Epithelial cell of esophagus (primary cell): ENCODE measurements around the gene DZIP3.
"Not testable (repeated sequence)": the region's sequence is repeated elsewhere in the genome, so short reads cannot be mapped to it uniquely, and the experiment has no call there.

Source experiments
- DNase-seq: peaks from one replicate; pipeline ENCODE4 v3.0.0; 2010; ENCODE audit warnings: low read depth
- H3K4me3 ChIP-seq: 2 replicates; pipeline ENCODE4 v1.5.1; 2011; ENCODE audit warnings: mild to moderate bottlenecking, low read length, control low read depth
- TF ChIP-seq, protein P1 (sequence below): IDR thresholded peaks from 2 replicates; pipeline ENCODE4 v1.5.1; 2011; ENCODE audit warnings: low read depth, mild to moderate bottlenecking, low read length, control low read depth, inconsistent platforms; ENCODE audit not compliant: insufficient read depth; ENCODE audit errors: missing control alignments

The DZIP3 gene

GRCh38 chr3:108677811-108678210, 88.3 kb downstream of the DZIP3 start:
- TF ChIP-seq, protein P1, sequence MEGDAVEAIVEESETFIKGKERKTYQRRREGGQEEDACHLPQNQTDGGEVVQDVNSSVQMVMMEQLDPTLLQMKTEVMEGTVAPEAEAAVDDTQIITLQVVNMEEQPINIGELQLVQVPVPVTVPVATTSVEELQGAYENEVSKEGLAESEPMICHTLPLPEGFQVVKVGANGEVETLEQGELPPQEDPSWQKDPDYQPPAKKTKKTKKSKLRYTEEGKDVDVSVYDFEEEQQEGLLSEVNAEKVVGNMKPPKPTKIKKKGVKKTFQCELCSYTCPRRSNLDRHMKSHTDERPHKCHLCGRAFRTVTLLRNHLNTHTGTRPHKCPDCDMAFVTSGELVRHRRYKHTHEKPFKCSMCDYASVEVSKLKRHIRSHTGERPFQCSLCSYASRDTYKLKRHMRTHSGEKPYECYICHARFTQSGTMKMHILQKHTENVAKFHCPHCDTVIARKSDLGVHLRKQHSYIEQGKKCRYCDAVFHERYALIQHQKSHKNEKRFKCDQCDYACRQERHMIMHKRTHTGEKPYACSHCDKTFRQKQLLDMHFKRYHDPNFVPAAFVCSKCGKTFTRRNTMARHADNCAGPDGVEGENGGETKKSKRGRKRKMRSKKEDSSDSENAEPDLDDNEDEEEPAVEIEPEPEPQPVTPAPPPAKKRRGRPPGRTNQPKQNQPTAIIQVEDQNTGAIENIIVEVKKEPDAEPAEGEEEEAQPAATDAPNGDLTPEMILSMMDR: no peak
- DNase-seq: no peak
- H3K4me3 ChIP-seq: no peak overlapping the region

GRCh38 chr3:108692286-108692685, 102.8 kb downstream of the DZIP3 start:
- not testable (repeated sequence) for DNase-seq, H3K4me3 ChIP-seq

DNA sequence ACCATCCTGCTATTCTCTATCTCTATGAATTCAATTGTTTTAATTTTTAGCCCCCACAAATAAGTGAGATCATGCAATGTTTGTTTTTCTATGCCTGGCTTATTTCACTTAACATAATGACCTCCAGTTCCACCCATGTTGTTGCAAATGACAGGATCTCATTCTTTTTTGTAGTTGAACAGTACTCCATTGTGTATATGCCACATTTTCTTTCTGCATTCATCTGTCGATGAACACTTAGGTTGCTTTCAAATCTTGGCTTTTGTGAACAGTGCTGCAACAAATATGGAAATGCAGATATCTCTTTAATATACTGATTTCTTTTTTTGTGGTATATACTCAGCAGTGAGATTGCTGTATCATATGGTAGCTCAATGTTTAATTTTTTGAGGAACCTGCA, 108.9 kb downstream of the DZIP3 start:
- no peak for DNase-seq
- H3K4me3 ChIP-seq: no peak overlapping the region
- TF ChIP-seq, protein P1: no peak

- no peak overlapping the region for H3K4me3 ChIP-seq
- DNase-seq: no peak
Measured at GRCh38 chr3:108705045-108705444, 115.5 kb downstream of the DZIP3 start.

GRCh38 chr3:108713009-108713516, 123.5 kb downstream of the DZIP3 start:
- H3K4me3 ChIP-seq: no peak overlapping the region
- DNase-seq: no peak
- TF ChIP-seq, protein P1: no peak

More at GRCh38 chr3:108705045-108705444, 115.5 kb downstream of the DZIP3 start:
- TF ChIP-seq, protein P1: no peak

GRCh38 chr3:108713816-108714215, 124.3 kb downstream of the DZIP3 start:
- DNase-seq: no peak
- TF ChIP-seq, protein P1: no peak
- no peak overlapping the region for H3K4me3 ChIP-seq

DNA sequence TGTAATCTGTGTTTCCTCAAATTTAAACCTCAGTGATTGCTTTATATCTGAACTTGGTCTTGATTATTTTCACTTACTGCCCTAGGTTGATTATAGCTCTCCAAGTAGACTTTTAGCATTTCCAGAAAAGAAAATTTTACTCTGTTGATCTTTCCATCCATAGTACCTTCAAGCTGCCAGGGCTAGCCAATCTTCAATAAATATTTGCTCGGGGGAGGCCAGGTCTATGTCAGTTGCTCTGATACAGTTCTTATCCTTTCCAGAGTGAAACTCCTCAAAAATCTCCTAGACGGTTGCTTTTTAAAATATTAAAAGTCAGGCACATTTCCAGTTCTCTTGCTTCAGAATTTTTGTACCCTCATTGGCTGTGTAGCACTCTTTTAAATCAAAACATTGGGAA, 128.9 kb downstream of the DZIP3 start:
- no peak for DNase-seq
- H3K4me3 ChIP-seq: no peak overlapping the region
- TF ChIP-seq, protein P1: no peak
